Measurements from ENCODE around the gene PNPLA7.
"Not testable (repeated sequence)": the region's sequence is repeated elsewhere in the genome, so short reads cannot be mapped to it uniquely, and the experiment has no call there.

- not testable (repeated sequence) for TF ChIP-seq CTCF (conservative IDR thresholded peaks at IDR 0.05; ENCODE audit: low read depth, low read length); EZH2 (IDR thresholded peaks at IDR 0.05; ENCODE audit: borderline replicate concordance, low read depth, low read length, poor library complexity, severe bottlenecking)
Measured at GRCh38 chr9:137532891-137533468, 17.2 kb downstream of the PNPLA7 start.
